Osteoblast (primary cell): ENCODE measurements around the gene RAB27B. TPM values are rescaled to one million over a fixed set of nuclear protein-coding genes. Genes with fewer than 3 reads are reported as not detected.

Source experiments
- DNase-seq: peaks from one replicate; pipeline ENCODE4 v3.0.0; 2011; ENCODE audit warnings: low spot score, mixed read lengths; ENCODE audit not compliant: insufficient read length; ENCODE audit errors: missing footprints
- H2AFZ ChIP-seq: 2 replicates; pipeline ENCODE4 v1.6.0; 2011; ENCODE audit warnings: mild to moderate bottlenecking, low read length
- H3K27ac ChIP-seq: 2 replicates; pipeline ENCODE4 v1.5.1; 2011; ENCODE audit warnings: mild to moderate bottlenecking, low read depth, low read length, moderate library complexity
- H3K27me3 ChIP-seq: 2 replicates; pipeline ENCODE4 v1.6.0; 2012; ENCODE audit warnings: mild to moderate bottlenecking, control low read depth, inconsistent platforms, low read length, moderate library complexity; ENCODE audit not compliant: insufficient read depth
- H3K36me3 ChIP-seq: 2 replicates; pipeline ENCODE4 v1.5.1; 2011; ENCODE audit warnings: mild to moderate bottlenecking, low read length, control low read depth, moderate library complexity; ENCODE audit not compliant: insufficient read depth
- H3K4me1 ChIP-seq: 2 replicates; pipeline ENCODE4 v1.5.1; 2011; ENCODE audit warnings: mild to moderate bottlenecking, low read length, control low read depth, moderate library complexity; ENCODE audit not compliant: insufficient read depth
- H3K4me2 ChIP-seq: 2 replicates; pipeline ENCODE4 v1.6.0; 2011; ENCODE audit warnings: mild to moderate bottlenecking, low read length; ENCODE audit not compliant: insufficient read depth
- H3K4me3 ChIP-seq: fragments of 200-600 bp; sonication (generic); 3 replicates; pipeline ENCODE4 v1.5.1; 2012; ENCODE audit warnings: mild to moderate bottlenecking, low read length, inconsistent platforms; ENCODE audit not compliant: insufficient read depth
- H3K79me2 ChIP-seq: 2 replicates; pipeline ENCODE4 v1.6.0; 2012; ENCODE audit warnings: mild to moderate bottlenecking, low read length, control low read depth, inconsistent platforms; ENCODE audit not compliant: insufficient read depth
- H3K9me3 ChIP-seq: 2 replicates; pipeline ENCODE4 v1.5.1; 2011; ENCODE audit warnings: low read depth, low read length, control low read depth
- H4K20me1 ChIP-seq: 2 replicates; pipeline ENCODE4 v1.6.0; 2012; ENCODE audit warnings: mild to moderate bottlenecking, low read length, control low read depth; ENCODE audit not compliant: insufficient read depth
- total RNA-seq: library from RNA; depleted of rRNA; stranded (reverse); fragments of >200 nt; gene quantifications from 2 replicates; pipeline ENCODE4 v1.2.3, GENCODE V29; 2012
- TF ChIP-seq, protein P1 (sequence below): IDR thresholded peaks from 2 replicates; pipeline ENCODE4 v1.5.1; 2011; ENCODE audit warnings: mild to moderate bottlenecking, low read depth, low read length, moderate library complexity; ENCODE audit errors: extremely low read depth

The RAB27B gene
- total RNA-seq, 1 donor, result 55.7 TPM

DNA sequence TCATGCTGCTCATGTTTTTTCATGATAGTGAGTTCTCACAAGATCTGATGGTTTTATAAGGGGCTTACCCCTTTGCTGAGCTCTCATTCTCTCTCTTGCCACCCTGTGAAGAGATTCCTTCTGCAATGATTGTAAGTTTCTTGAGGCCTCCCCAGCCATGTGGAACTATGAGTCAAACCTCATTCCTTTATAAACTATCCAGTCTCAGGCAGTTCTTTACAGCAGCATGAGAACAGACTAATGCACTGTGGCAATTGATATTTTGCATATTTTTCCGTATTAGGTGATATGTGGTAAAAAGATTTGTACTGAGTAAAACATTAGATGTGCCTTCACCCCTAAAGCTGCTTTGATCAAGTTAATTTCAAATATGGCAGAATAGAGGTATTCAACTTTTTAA, 48.8 kb downstream of the RAB27B start:
- H3K27me3 ChIP-seq, result no peaks in the 10 kb centered on the region
- DNase-seq, result no peak
- TF ChIP-seq, protein P1, sequence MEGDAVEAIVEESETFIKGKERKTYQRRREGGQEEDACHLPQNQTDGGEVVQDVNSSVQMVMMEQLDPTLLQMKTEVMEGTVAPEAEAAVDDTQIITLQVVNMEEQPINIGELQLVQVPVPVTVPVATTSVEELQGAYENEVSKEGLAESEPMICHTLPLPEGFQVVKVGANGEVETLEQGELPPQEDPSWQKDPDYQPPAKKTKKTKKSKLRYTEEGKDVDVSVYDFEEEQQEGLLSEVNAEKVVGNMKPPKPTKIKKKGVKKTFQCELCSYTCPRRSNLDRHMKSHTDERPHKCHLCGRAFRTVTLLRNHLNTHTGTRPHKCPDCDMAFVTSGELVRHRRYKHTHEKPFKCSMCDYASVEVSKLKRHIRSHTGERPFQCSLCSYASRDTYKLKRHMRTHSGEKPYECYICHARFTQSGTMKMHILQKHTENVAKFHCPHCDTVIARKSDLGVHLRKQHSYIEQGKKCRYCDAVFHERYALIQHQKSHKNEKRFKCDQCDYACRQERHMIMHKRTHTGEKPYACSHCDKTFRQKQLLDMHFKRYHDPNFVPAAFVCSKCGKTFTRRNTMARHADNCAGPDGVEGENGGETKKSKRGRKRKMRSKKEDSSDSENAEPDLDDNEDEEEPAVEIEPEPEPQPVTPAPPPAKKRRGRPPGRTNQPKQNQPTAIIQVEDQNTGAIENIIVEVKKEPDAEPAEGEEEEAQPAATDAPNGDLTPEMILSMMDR, result no peak

GRCh38 chr18:54878159-54878622, 49.9 kb downstream of the RAB27B start:
- Histone ChIP-seq H3K9me3 (no peaks in the 10 kb centered on the region), H2AFZ (peak overlapping the region; percentile 71), H3K27ac (peak overlapping the region; percentile 86), H3K36me3 (no peaks in the 10 kb centered on the region), H3K4me2 (peak overlapping the region; percentile 56), H3K27me3 (no peaks in the 10 kb centered on the region), H3K79me2 (no peaks in the 10 kb centered on the region), H3K4me3 (no peak overlapping the region), H4K20me1 (no peaks in the 10 kb centered on the region), H3K4me1 (peaks cover 41% of the 10 kb centered on the region)
- TF ChIP-seq, protein P1, result no peak
- peak; percentile 73 for DNase-seq

More for the DNA sequence above, 48.8 kb downstream of the RAB27B start:
- Histone ChIP-seq H3K36me3 (no peaks in the 10 kb centered on the region), H3K4me3 (no peak overlapping the region), H3K4me2 (no peak overlapping the region), H3K27ac (peak overlapping the region; percentile 86), H4K20me1 (no peaks in the 10 kb centered on the region), H3K79me2 (no peaks in the 10 kb centered on the region), H3K9me3 (no peaks in the 10 kb centered on the region), H2AFZ (no peak overlapping the region), H3K4me1 (peaks cover 32% of the 10 kb centered on the region)

- Histone ChIP-seq H3K79me2 (no peaks in the 10 kb centered on the region), H3K4me1 (peaks cover 47% of the 10 kb centered on the region), H4K20me1 (no peaks in the 10 kb centered on the region), H3K27ac (peak overlapping the region; percentile 86), H3K4me2 (peak overlapping the region; percentile 56), H3K4me3 (no peak overlapping the region), H2AFZ (peak overlapping the region; percentile 8), H3K9me3 (no peaks in the 10 kb centered on the region), H3K27me3 (no peaks in the 10 kb centered on the region), H3K36me3 (no peaks in the 10 kb centered on the region)
- DNase-seq, result no peak
- TF ChIP-seq, protein P1, result no peak
Observed at GRCh38 chr18:54878659-54879358, 50.5 kb downstream of the RAB27B start.

GRCh38 chr18:54879691-54880090, 51.4 kb downstream of the RAB27B start:
- Histone ChIP-seq H3K36me3 (no peaks in the 10 kb centered on the region), H3K9me3 (no peaks in the 10 kb centered on the region), H4K20me1 (no peaks in the 10 kb centered on the region), H3K4me2 (no peak overlapping the region), H2AFZ (no peak overlapping the region), H3K4me1 (peaks cover 56% of the 10 kb centered on the region), H3K4me3 (no peak overlapping the region), H3K79me2 (no peaks in the 10 kb centered on the region), H3K27ac (peak overlapping the region; percentile 86), H3K27me3 (no peaks in the 10 kb centered on the region)
- DNase-seq, result no peak
- TF ChIP-seq, protein P1, result no peak
